NCI-H1436 treated with DMSO at 0.1 percent for 48 hours (cell line): Measurements from ENCODE around the gene ZBTB17.
"Not testable (repeated sequence)": the region's sequence is repeated elsewhere in the genome, so short reads cannot be mapped to it uniquely, and the experiment has no call there.

Experiments used
- DNase-seq: peaks from one replicate; lab custom pipeline; 2025; lab: John Stamatoyannopoulos, UW

Gene ZBTB17

DNA sequence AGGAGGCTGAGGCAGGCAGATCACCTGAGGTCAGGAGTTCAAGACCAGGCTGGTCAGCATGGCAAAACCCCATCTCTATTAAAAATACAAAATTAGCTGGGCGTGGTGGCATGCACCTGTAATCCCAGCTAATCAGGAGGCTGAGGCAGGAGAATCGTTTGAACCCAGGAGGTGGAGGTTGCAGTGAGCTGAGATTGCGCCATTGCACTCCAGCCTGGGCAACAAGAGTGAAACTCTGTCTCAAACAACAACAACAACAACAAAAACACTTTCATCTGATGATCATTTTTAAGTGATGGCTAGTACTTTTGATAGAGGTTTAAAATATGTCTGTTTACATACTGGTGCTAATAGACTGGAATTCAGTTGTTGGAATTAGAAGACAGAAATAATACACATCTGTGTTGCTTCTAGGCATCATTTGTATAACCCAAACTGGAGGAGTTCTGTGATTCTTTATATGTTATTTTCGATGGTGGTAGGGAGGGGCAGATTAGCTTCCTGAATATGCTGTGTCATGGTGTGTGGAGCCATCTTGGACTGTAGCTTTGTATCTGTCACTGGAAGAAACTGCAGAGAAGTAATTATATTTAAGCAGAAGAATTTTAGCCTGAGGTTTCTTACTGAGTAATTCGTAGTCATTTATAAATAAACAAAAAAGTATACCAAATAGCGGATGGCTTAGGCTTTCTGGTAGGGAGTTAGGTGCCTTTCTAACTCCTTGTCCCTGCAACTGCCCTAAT lies 82.9 kb downstream of the ZBTB17 start:
- DNase-seq, result not testable (repeated sequence)
